ENCODE measurements around the gene RIT2.

The RIT2 gene

GRCh38 chr18:42706029-42706608 lies 409.4 kb downstream of the RIT2 start:
- DNase-seq (ENCODE audit: low read depth in 2 of 3, low spot score in 1 of 3), result no peak

Data from stimulated activated CD4-positive, alpha-beta T cell treated with anti-CD3 and anti-CD28 coated beads, Interleukin-12 subunit alpha, Interleukin-12 subunit beta, amount 100 ng/mL, for 48 hours (primary cell).